NCI-H226 (cell line): ENCODE data around the gene PLXDC2.
A peak's percentile ranks its signal among the peaks of the same experiment; 100 is the strongest.

ENCODE experiments used
- DNase-seq: peaks from one replicate; pipeline ENCODE4 v3.0.0-alpha.2; 2015

The PLXDC2 gene

GRCh38 chr10:19915816-19916215 is 99.6 kb downstream of the PLXDC2 start:
- no peak for DNase-seq

- DNase-seq, result peak; percentile 83
These were observed 101.7 kb downstream of the PLXDC2 start for GRCh38 chr10:19917751-19918478.

GRCh38 chr10:19918794-19919193 is 102.6 kb downstream of the PLXDC2 start:
- DNase-seq, result peak; percentile 92

GRCh38 chr10:19919671-19920070 is 103.4 kb downstream of the PLXDC2 start:
- DNase-seq, result no peak

GRCh38 chr10:19920075-19920726 is 104.0 kb downstream of the PLXDC2 start:
- peak; percentile 57 for DNase-seq

GRCh38 chr10:19921300-19922140 is 105.3 kb downstream of the PLXDC2 start:
- DNase-seq, result peak; percentile 60

- peak; percentile 91 for DNase-seq
These were observed 106.2 kb downstream of the PLXDC2 start for GRCh38 chr10:19922236-19922963.

- no peak for DNase-seq
These were observed 108.8 kb downstream of the PLXDC2 start for GRCh38 chr10:19925064-19925463.

GRCh38 chr10:19928936-19929335 is 112.7 kb downstream of the PLXDC2 start:
- no peak for DNase-seq

- peak; percentile 65 for DNase-seq
These were observed 113.4 kb downstream of the PLXDC2 start for GRCh38 chr10:19929506-19930140.

- peak; percentile 55 for DNase-seq
These were observed 115.0 kb downstream of the PLXDC2 start for GRCh38 chr10:19930936-19931893.

GRCh38 chr10:19931894-19932590 is 115.8 kb downstream of the PLXDC2 start:
- no peak for DNase-seq

- DNase-seq, result no peak
These were observed 116.7 kb downstream of the PLXDC2 start for GRCh38 chr10:19932806-19933371.

GRCh38 chr10:19933772-19934171 is 117.5 kb downstream of the PLXDC2 start:
- DNase-seq, result no peak

GRCh38 chr10:19935176-19935575 is 118.9 kb downstream of the PLXDC2 start:
- no peak for DNase-seq

GRCh38 chr10:19936289-19936688 is 120.1 kb downstream of the PLXDC2 start:
- DNase-seq, result no peak

- no peak for DNase-seq
These were observed 121.8 kb downstream of the PLXDC2 start for GRCh38 chr10:19937989-19938388.

GRCh38 chr10:19941206-19941880 is 125.1 kb downstream of the PLXDC2 start:
- DNase-seq, result no peak

GRCh38 chr10:19944911-19945663 is 128.9 kb downstream of the PLXDC2 start:
- no peak for DNase-seq
